ENCODE results near the gene BCAT1.

GRCh38 chr12:24767016-24767415, 181.9 kb downstream of the BCAT1 start:
- TF ChIP-seq CTCF (IDR thresholded peaks at IDR 0.05; ENCODE audit: low read depth, low read length, poor library complexity, severe bottlenecking) = no peak
- no peak for TF ChIP-seq EZH2phosphoT487 (IDR thresholded peaks at IDR 0.05; ENCODE audit: borderline replicate concordance, low read length)

Data from DOHH2 (cell line).